HepG2 (cell line): ENCODE results near the gene RRP9. TPM values are rescaled to one million over a fixed set of nuclear protein-coding genes. Genes with fewer than 3 reads are reported as not detected.

Experiments
- ATAC-seq: fragments of 200-7000 bp; cut with Tn5 transposase; 3 replicates; pipeline ENCODE4 v1.9.1; 2020; ENCODE audit warnings: mild to moderate bottlenecking, moderate library complexity
- BruUV-seq: library from RNA; stranded (reverse); fragments of 400-500 nt; replicated peaks from 2 replicates; lab custom pipeline; 2021; lab: Mats Ljungman, UMichigan
- CTCF ChIA-PET: fragments of 300-600 bp; formaldehyde crosslinking; extraction: SDS; loops from one replicate; lab custom pipeline; 2021; ENCODE audit warnings: low total read pairs, inconsistent platforms, low intra/inter-chr PET ratio; lab: Yijun Ruan, JAX
- POLR2A ChIA-PET: fragments of 350-600 bp; sonication (Branson Sonifier 250); formaldehyde crosslinking; loops from one replicate; lab custom pipeline; 2020; ENCODE audit warnings: antibody characterized with exemption, inconsistent platforms; lab: Yijun Ruan, JAX
- DNase-seq: peaks from one replicate; pipeline ENCODE4 v3.0.0-alpha.2; 2015; ENCODE audit warnings: low spot score
- FAIRE-seq: peaks from 3 replicates; lab custom pipeline; 2011; peaks lifted over from hg19 to GRCh38; lab: Jason Lieb, UNC
- H2AFZ ChIP-seq: one replicate; pipeline ENCODE4 v1.6.1; 2011; ENCODE audit warnings: low read length, inconsistent platforms
- H3K27ac ChIP-seq: fragments of 300-600 bp; 3 replicates; pipeline ENCODE4 v1.8.0; 2011; ENCODE audit warnings: mixed run types, mild to moderate bottlenecking, mixed read lengths, low read length, inconsistent platforms; ENCODE audit not compliant: insufficient read depth; ENCODE audit errors: extremely low read length
- H3K27me3 ChIP-seq, 2 experiments: fragments of 200-600 bp in 1 of 2; 2 replicates in 1 of 2; 3 replicates in 1 of 2; pipeline versions ENCODE4 v1.6.0 to v1.8.0; 2011; ENCODE audit warnings: low read length in 2 of 2, mild to moderate bottlenecking in 2 of 2, moderate library complexity in 2 of 2, inconsistent platforms in 1 of 2; ENCODE audit not compliant: insufficient read depth in 2 of 2, control insufficient read depth in 1 of 2
- H3K36me3 ChIP-seq, 2 experiments: fragments of 200-600 bp in 1 of 2; replicated peaks in 1 of 2; 2 replicates in 1 of 2; 3 replicates in 1 of 2; pipeline versions ENCODE4 v1.5.1 to v1.8.0; 2011; ENCODE audit warnings: low read length in 2 of 2, inconsistent platforms in 1 of 2; ENCODE audit not compliant: insufficient read depth in 2 of 2, control insufficient read depth in 1 of 2
- H3K4me1 ChIP-seq: 2 replicates; pipeline ENCODE4 v1.5.1; 2012; ENCODE audit warnings: low read length, inconsistent platforms; ENCODE audit not compliant: insufficient read depth
- H3K4me2 ChIP-seq: 2 replicates; pipeline ENCODE4 v1.6.0; 2011; ENCODE audit warnings: low read depth, low read length, inconsistent platforms
- H3K4me3 ChIP-seq, 3 experiments: fragments of 200-600 bp in 1 of 3; sonication (generic), shearing (Covaris generic) in 1 of 3; replicated peaks in 1 of 3; 2 replicates each; pipeline ENCODE4 v1.5.1; 2011 to 2016; ENCODE audit warnings: low read length in 3 of 3, inconsistent platforms in 2 of 3, low read depth in 2 of 3, mild to moderate bottlenecking in 2 of 3, control low read depth in 1 of 3, mixed read lengths in 1 of 3; ENCODE audit not compliant: insufficient read depth in 1 of 3
- H3K79me2 ChIP-seq: one replicate; pipeline ENCODE4 v1.6.1; 2011; ENCODE audit warnings: low read length, inconsistent platforms; ENCODE audit not compliant: insufficient read depth
- H3K9ac ChIP-seq: 2 replicates; pipeline ENCODE4 v1.6.0; 2011; ENCODE audit warnings: mild to moderate bottlenecking, low read depth, low read length, inconsistent platforms; ENCODE audit not compliant: insufficient read depth
- H3K9me3 ChIP-seq: 2 replicates; pipeline ENCODE4 v1.5.1; 2012; ENCODE audit warnings: mild to moderate bottlenecking, low read length
- H4K20me1 ChIP-seq: 2 replicates; pipeline ENCODE4 v1.6.0; 2011; ENCODE audit warnings: inconsistent platforms, mild to moderate bottlenecking, low read length, moderate library complexity; ENCODE audit not compliant: insufficient read depth
- FOXC1 ChIP-seq: sonication (generic); formaldehyde crosslinking; IDR thresholded peaks from 2 replicates; pipeline ENCODE4 v1.8.0; 2022; ENCODE audit warnings: mild to moderate bottlenecking, missing genetic modification reagents, borderline replicate concordance
- FOXP4 ChIP-seq: sonication (generic); formaldehyde crosslinking; IDR thresholded peaks from 2 replicates; pipeline ENCODE4 v1.4.0; 2020; ENCODE audit warnings: missing genetic modification reagents
- GATA4 ChIP-seq: sonication (generic); IDR thresholded peaks from 2 replicates; pipeline ENCODE4 v1.6.1; 2016; ENCODE audit warnings: antibody characterized with exemption, low read depth, borderline replicate concordance
- HHEX ChIP-seq: IDR thresholded peaks from 2 replicates; pipeline ENCODE4 v1.6.1; 2016; ENCODE audit warnings: control low read depth
- HNRNPK ChIP-seq: fragments of 200-400 bp; formaldehyde crosslinking; IDR thresholded peaks from 2 replicates; pipeline ENCODE4 v1.6.1; 2018; ENCODE audit warnings: low read length, low read depth, moderate library complexity, mild to moderate bottlenecking; ENCODE audit not compliant: poor library complexity, severe bottlenecking
- NCOA5 ChIP-seq: sonication (generic); formaldehyde crosslinking; IDR thresholded peaks from 2 replicates; pipeline ENCODE4 v1.4.0; 2020; ENCODE audit warnings: missing genetic modification reagents
- NFYC ChIP-seq: IDR thresholded peaks from 2 replicates; pipeline ENCODE4 v1.6.1; 2016; ENCODE audit warnings: missing genetic modification reagents, missing compliant biosample characterization
- NR2F1 ChIP-seq, 2 experiments: fragments of 450-650 bp in 1 of 2; formaldehyde crosslinking in 1 of 2; IDR thresholded peaks; 2 replicates each; pipeline versions ENCODE4 v1.5.0 to v1.6.1; 2016 to 2020; ENCODE audit warnings: mild to moderate bottlenecking in 1 of 2, missing compliant biosample characterization in 1 of 2, missing genetic modification reagents in 1 of 2, moderate library complexity in 1 of 2
- SAP130 ChIP-seq: IDR thresholded peaks from 2 replicates; pipeline ENCODE4 v1.6.1; 2016; ENCODE audit warnings: low read depth
- SMAD3 ChIP-seq: sonication (generic); formaldehyde crosslinking; IDR thresholded peaks from 2 replicates; pipeline ENCODE4 v1.4.0; 2020; ENCODE audit warnings: missing genetic modification reagents
- WIZ ChIP-seq: sonication (generic); formaldehyde crosslinking; IDR thresholded peaks from 2 replicates; pipeline ENCODE4 v1.5.1; 2020; ENCODE audit warnings: mild to moderate bottlenecking, missing genetic modification reagents
- ZNF18 ChIP-seq: sonication (generic); formaldehyde crosslinking; IDR thresholded peaks from 2 replicates; pipeline ENCODE4 v1.8.0; 2022; ENCODE audit warnings: mild to moderate bottlenecking, missing genetic modification reagents; ENCODE audit not compliant: insufficient replicate concordance
- ZNF225 ChIP-seq: sonication (generic); formaldehyde crosslinking; IDR thresholded peaks from 2 replicates; pipeline ENCODE4 v1.4.0; 2020; ENCODE audit warnings: mild to moderate bottlenecking, missing genetic modification reagents
- ZNF337 ChIP-seq: sonication (generic); formaldehyde crosslinking; IDR thresholded peaks from 2 replicates; pipeline ENCODE4 v1.5.1; 2020; ENCODE audit warnings: missing genetic modification reagents, low read depth, mild to moderate bottlenecking, borderline replicate concordance
- ZNF460 ChIP-seq: sonication (generic); formaldehyde crosslinking; IDR thresholded peaks from 2 replicates; pipeline ENCODE4 v1.5.1; 2020; ENCODE audit warnings: missing genetic modification reagents, mild to moderate bottlenecking, borderline replicate concordance
- WGBS: methylation state at CpG from one replicate; pipeline ENCODE4 v1.1.6; 2017; ENCODE audit warnings: low lambda C conversion rate; 5-methylcytosine and 5-hydroxymethylcytosine counted together
- in situ Hi-C: cut with HindIII; loops from 2 replicates; pipeline ENCODE4 v1.10.0; 2017; ENCODE audit warnings: low pct_unique_long_range_greater_than_20kb; ENCODE audit not compliant: extremely low pct_ligation_motif_present
- intact Hi-C: fragments of 100-400 bp; cut with micrococcal nuclease; formaldehyde crosslinking; loops from one replicate; pipeline ENCODE4 v1.10.0; 2022; ENCODE audit not compliant: unreplicated experiment
- polyA plus RNA-seq, 8 experiments: library from polyadenylated mRNA; depleted of rRNA in 3 of 8; stranded (reverse) in 7 of 8; unstranded in 1 of 8; fragments of >200 nt; fragmentation: Illumina TruSeq in 4 of 8; extraction: Trizol in 4 of 8; gene quantifications; 2 replicates each; pipeline versions ENCODE4 v1.2.1 to v1.2.3, GENCODE V29; 2011 to 2016; ENCODE audit warnings: low read depth in 4 of 8, missing spikeins in 1 of 8, mixed read lengths in 1 of 8; ENCODE audit not compliant: insufficient read depth in 1 of 8
- total RNA-seq, 5 experiments: library from RNA; depleted of rRNA; stranded (reverse); fragments of >200 nt; fragmentation: Illumina TruSeq; extraction: Trizol; gene quantifications; 2 replicates each; pipeline ENCODE4 v1.2.3, GENCODE V29; 2016; ENCODE audit warnings: low read depth in 1 of 5
- TF ChIP-seq, protein P1 (sequence below): sonication (generic); formaldehyde crosslinking; IDR thresholded peaks from 2 replicates; pipeline ENCODE4 v1.4.0; 2020; ENCODE audit warnings: missing genetic modification reagents; ENCODE audit errors: not compliant biosample characterization

The RRP9 gene
- total and polyA plus RNA-seq, 2 of the 13 experiments (the other 11 are each of a cell fraction or from before 2014, with no cell fraction given) = 14.8 to 44.0 TPM

- ATAC-seq = peak; percentile 55
- Histone ChIP-seq H2AFZ (no peak overlapping the region), H3K27ac (peak overlapping the region; percentile 97), H3K79me2 (peaks cover 11% of the 10 kb centered on the region), H3K4me2 (peak overlapping the region; percentile 99), H4K20me1 (no peaks in the 10 kb centered on the region), H3K9ac (peak overlapping the region; percentile 94), H3K9me3 (no peaks in the 10 kb centered on the region), H3K4me1 (peaks cover 51% of the 10 kb centered on the region), H3K4me3 (peak overlapping the region; percentile 73 to 82 (median 77)), H3K36me3 (peaks cover 2 to 5% of the 10 kb centered on the region in 2 experiments; a peak in 1 of 5 replicates), H3K27me3 (no peaks in the 10 kb centered on the region; a peak in 1 of 5 replicates)
- in situ Hi-C loops = no loop called here
- ChIA-PET CTCF (interaction anchor here (1.8 to 3.5 kb wide), 2 partner anchors 8 to 32 kb away, joined by 12 to 34 read pairs; partner anchors contain the start of genes ACY1, PARP3 and RRP9), POLR2A (interaction anchor here (0.7 to 5.5 kb wide), 12 partner anchors 9 to 264 kb away, joined by 3 to 173 read pairs (median 8); partner anchors contain the start of genes ACY1, DUSP7, PARP3 and RPL29)
- DNase-seq = no peak
- intact Hi-C loops = loop anchor here (1.0 kb wide), 1 partner anchor 32 kb away; the partner anchor contains the start of gene PARP3
- WGBS = 1% methylated on average over 15 of the region's 30 CpGs
- no peak for FAIRE-seq
- BruUV-seq = TSS peak; percentile 41
- 0 out of 2 replicates have a peak, but pooled peaks have one; percentile 8 for TF ChIP-seq SMAD3 (CRISPR knock-in tag)
- 0 out of 2 replicates have a peak, but pooled peaks have one; percentile 4 for TF ChIP-seq FOXP4 (CRISPR knock-in tag)
- 0 out of 2 replicates have a peak, but pooled peaks have one; percentile 45 for TF ChIP-seq ZNF225 (CRISPR knock-in tag)
- TF ChIP-seq ZNF337 (CRISPR knock-in tag) = 0 out of 2 replicates have a peak, but pooled peaks have one; percentile 25
- TF ChIP-seq SAP130 (CRISPR knock-in tag) = no peak; the same call in 1 of the 2 replicates
- peak; percentile 78 for TF ChIP-seq ZNF18 (CRISPR knock-in tag)
- TF ChIP-seq ZNF460 = no peak
- no peak; the same call in 1 of the 2 replicates for TF ChIP-seq NFYC (CRISPR knock-in tag)
- TF ChIP-seq, protein P1, sequence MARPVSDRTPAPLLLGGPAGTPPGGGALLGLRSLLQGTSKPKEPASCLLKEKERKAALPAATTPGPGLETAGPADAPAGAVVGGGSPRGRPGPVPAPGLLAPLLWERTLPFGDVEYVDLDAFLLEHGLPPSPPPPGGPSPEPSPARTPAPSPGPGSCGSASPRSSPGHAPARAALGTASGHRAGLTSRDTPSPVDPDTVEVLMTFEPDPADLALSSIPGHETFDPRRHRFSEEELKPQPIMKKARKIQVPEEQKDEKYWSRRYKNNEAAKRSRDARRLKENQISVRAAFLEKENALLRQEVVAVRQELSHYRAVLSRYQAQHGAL (CRISPR knock-in tag) = no peak
- no peak for TF ChIP-seq NR2F1 (CRISPR knock-in tag; IDR thresholded peaks at IDR 0.05)
- no peak for TF ChIP-seq HHEX
- TF ChIP-seq NCOA5 (CRISPR knock-in tag) = no peak
- TF ChIP-seq HNRNPK = peak; percentile 30
- TF ChIP-seq WIZ (CRISPR knock-in tag) = 0 out of 2 replicates have a peak, but pooled peaks have one; percentile 26
- TF ChIP-seq FOXC1 (CRISPR knock-in tag) = peak; percentile 4; the same call in 1 of the 2 replicates
- TF ChIP-seq GATA4 = no peak
Observed at GRCh38 chr3:51974277-51974962, 32.7 kb upstream of the RRP9 start.
